Thyroid gland (tissue), 4 donors: ENCODE results near the gene PER2. TPM values are rescaled to one million over a fixed set of nuclear protein-coding genes. Genes with fewer than 3 reads are reported as not detected.

Experiments
- DNase-seq, 2 donors: peaks; one replicate each; pipeline ENCODE4 v3.0.0-alpha.2; 2019
- H3K27ac ChIP-seq, 3 donors: fragments of 200-600 bp; sonication (generic); 1 replicate in 2 of 3; 2 replicates in 1 of 3; pipeline ENCODE4 v1.5.1; 2016 to 2019; ENCODE audit warnings: mild to moderate bottlenecking in 1 of 3, moderate library complexity in 1 of 3
- H3K27me3 ChIP-seq: fragments of 200-600 bp; sonication (generic); one replicate; pipeline ENCODE4 v1.5.1; 2019
- H3K36me3 ChIP-seq, 2 donors: fragments of 200-600 bp; sonication (generic); one replicate each; pipeline ENCODE4 v1.5.1; 2016 to 2019
- H3K4me1 ChIP-seq, 2 donors: fragments of 200-600 bp; sonication (generic); one replicate each; pipeline ENCODE4 v1.5.1; 2017 to 2019
- H3K4me3 ChIP-seq, 3 donors: fragments of 200-600 bp; sonication (generic); replicated peaks in 1 of 3; 1 replicate in 2 of 3; 2 replicates in 1 of 3; pipeline ENCODE4 v1.5.1; 2016; ENCODE audit warnings: mild to moderate bottlenecking in 1 of 3
- H3K9me3 ChIP-seq: fragments of 200-600 bp; sonication (generic); one replicate; pipeline ENCODE4 v1.5.1; 2017
- CTCF ChIP-seq, 6 experiments: fragments of 200-600 bp in 3 of 6; fragments of 450-650 bp in 3 of 6; sonication (generic) in 3 of 6; IDR thresholded peaks; one replicate each; pipeline ENCODE4 v1.5.1; 2016 to 2019; ENCODE audit warnings: antibody characterized with exemption in 6 of 6, mild to moderate bottlenecking in 2 of 6, inconsistent platforms in 1 of 6, moderate library complexity in 1 of 6
- POLR2A ChIP-seq, 2 donors: fragments of 450-650 bp; IDR thresholded peaks; one replicate each; pipeline ENCODE4 v1.6.1; 2017; ENCODE audit warnings: antibody characterized with exemption in 2 of 2, mild to moderate bottlenecking in 2 of 2, moderate library complexity in 1 of 2
- whole genome bisulfite sequencing, 2 donors: methylation state at CpG; one replicate each; pipeline ENCODE4 v1.1.5; 2017; 5-methylcytosine and 5-hydroxymethylcytosine counted together
- intact Hi-C: fragments of 100-400 bp; cut with DNase I; formaldehyde crosslinking; loops from one replicate; pipeline ENCODE4 v1.15.1; 2023
- total RNA-seq, 4 donors: library from RNA; depleted of rRNA; stranded (reverse); fragments of >200 nt; gene quantifications; one replicate each; pipeline ENCODE4 v1.2.3, GENCODE V29; 2016

PER2 gene
- total RNA-seq, 4 donors from 2014 or later, result 6.5 to 17.6 (median 9.6) TPM

- TF ChIP-seq CTCF (IDR thresholded peaks at IDR 0.05) (peak; percentile 33 to 92 (median 77)), POLR2A (IDR thresholded peaks at IDR 0.05) (no peak)
- Histone ChIP-seq H3K27ac (peak overlapping the region in 2 of 3 donors; percentile 52 to 76), H3K36me3 (peaks cover 9 to 12% of the 10 kb centered on the region in 2 donors), H3K4me1 (peaks cover 25 to 49% of the 10 kb centered on the region in 2 donors), H3K9me3 (no peaks in the 10 kb centered on the region), H3K27me3 (no peaks in the 10 kb centered on the region), H3K4me3 (no peak overlapping the region)
- 25 to 27% methylated on average over 13 of the region's 13 CpGs for WGBS, 2 donors
- peak; percentile 93 to 95 for DNase-seq
- intact Hi-C loops, result loop anchor here (5.0 kb wide), 1 partner anchor 406 kb away; the partner anchor contains the start of gene RAMP1
Measured at GRCh38 chr2:238263204-238264071, 25.0 kb downstream of the PER2 start.

GRCh38 chr2:238262496-238263122, 25.8 kb downstream of the PER2 start:
- peaks cover 25 to 49% of the 10 kb centered on the region in 2 donors for H3K4me1 ChIP-seq
- 96 to 97% methylated on average over 6 to 8 of the region's 12 CpGs for WGBS, 2 donors
- DNase-seq, result no peak
- TF ChIP-seq POLR2A (IDR thresholded peaks at IDR 0.05) (no peak), CTCF (IDR thresholded peaks at IDR 0.05) (no peak)
- intact Hi-C loops, result loop anchor here (5.0 kb wide), 1 partner anchor 405 kb away; the partner anchor contains the start of gene RAMP1
- no peaks in the 10 kb centered on the region for H3K27me3 ChIP-seq
- no peaks in the 10 kb centered on the region for H3K9me3 ChIP-seq
- H3K36me3 ChIP-seq, result peaks cover 6 to 11% of the 10 kb centered on the region in 2 donors
- no peak overlapping the region for H3K4me3 ChIP-seq
- H3K27ac ChIP-seq, result peak overlapping the region in 2 of 3 donors; percentile 52 to 76

GRCh38 chr2:238261718-238262375, 26.6 kb downstream of the PER2 start:
- DNase-seq, result no peak
- peaks cover 3 to 7% of the 10 kb centered on the region in 2 donors for H3K36me3 ChIP-seq
- no peak overlapping the region for H3K4me3 ChIP-seq
- H3K27me3 ChIP-seq, result no peaks in the 10 kb centered on the region
- intact Hi-C loops, result loop anchor here (5.0 kb wide), 1 partner anchor 405 kb away; the partner anchor contains the start of gene RAMP1
- TF ChIP-seq CTCF (IDR thresholded peaks at IDR 0.05), result no peak
- TF ChIP-seq POLR2A (IDR thresholded peaks at IDR 0.05), result no peak
- no peaks in the 10 kb centered on the region for H3K9me3 ChIP-seq
- WGBS, 2 donors, result 92% methylated on average over 12 to 13 of the region's 16 CpGs
- peak overlapping the region in 1 of 3 donors; percentile 30 for H3K27ac ChIP-seq
- peaks cover 25 to 49% of the 10 kb centered on the region in 2 donors for H3K4me1 ChIP-seq

- Histone ChIP-seq H3K4me3 (no peak overlapping the region), H3K9me3 (no peaks in the 10 kb centered on the region), H3K27ac (peak overlapping the region in 2 of 3 donors; percentile 55 to 56), H3K4me1 (peaks cover 25 to 49% of the 10 kb centered on the region in 2 donors), H3K36me3 (peaks cover 4 to 9% of the 10 kb centered on the region in 2 donors), H3K27me3 (no peaks in the 10 kb centered on the region)
- DNase-seq, result peak; percentile 67 to 78
- 20 to 42% methylated on average over 1 to 11 of the region's 18 CpGs for WGBS, 2 donors
- TF ChIP-seq POLR2A (IDR thresholded peaks at IDR 0.05) (no peak), CTCF (IDR thresholded peaks at IDR 0.05) (no peak)
- intact Hi-C loops, result loop anchor here (5.0 kb wide), 1 partner anchor 404 kb away; the partner anchor contains the start of gene RAMP1
Measured at GRCh38 chr2:238260883-238261282, 27.5 kb downstream of the PER2 start.
